NCI-H1694 (cell line): Measurements from ENCODE around the gene C1QTNF5.

Experiments used
- DNase-seq: peaks from one replicate; lab custom pipeline; 2025; lab: John Stamatoyannopoulos, UW

C1QTNF5 gene

DNA sequence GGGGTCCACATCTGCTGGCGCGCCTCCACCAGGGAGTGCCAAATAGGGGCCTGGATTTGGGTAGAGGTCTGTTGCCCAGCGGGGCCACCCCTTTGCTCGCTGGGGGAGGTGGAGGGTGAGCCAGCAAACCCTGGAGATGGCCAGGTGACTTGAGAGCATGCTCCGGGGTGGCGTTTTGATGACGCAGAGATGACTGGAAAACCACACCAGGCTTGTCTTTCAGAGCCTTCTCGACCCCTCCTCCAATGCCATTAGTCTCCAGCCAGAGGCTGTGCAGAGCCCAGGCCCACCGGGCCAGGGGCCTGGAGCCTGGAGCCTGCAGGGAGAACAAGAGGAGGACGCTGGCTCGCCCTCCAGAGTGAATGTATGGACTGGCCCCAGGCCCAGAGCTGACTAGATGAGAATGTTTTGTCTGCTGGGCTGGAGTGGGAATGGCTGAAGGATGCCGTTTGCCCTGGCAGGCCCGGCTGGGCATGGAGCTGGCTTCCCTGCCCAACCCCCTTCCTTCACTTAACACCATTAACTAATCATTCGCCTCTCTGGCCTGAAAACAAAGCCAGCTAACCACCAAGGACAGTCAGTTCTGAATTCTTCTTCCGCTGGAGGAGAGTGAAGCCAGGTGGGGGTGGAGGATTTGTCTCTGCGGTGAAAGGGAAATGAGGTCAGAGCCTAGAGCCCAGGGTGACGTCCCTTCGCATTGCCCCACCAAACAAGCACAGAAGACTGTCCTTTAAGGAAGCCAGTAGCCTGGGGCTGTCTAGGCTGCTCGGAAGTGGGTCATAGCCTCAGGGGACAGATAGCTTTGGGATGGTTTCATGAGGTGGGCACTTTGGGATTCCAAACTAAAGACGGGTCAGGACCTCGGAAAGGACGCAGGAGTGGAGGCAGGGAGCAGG is 22.2 kb downstream of the C1QTNF5 start:
- no peak for DNase-seq

- no peak for DNase-seq
Measured at GRCh38 chr11:119317592-119318239, 23.0 kb downstream of the C1QTNF5 start.

DNA sequence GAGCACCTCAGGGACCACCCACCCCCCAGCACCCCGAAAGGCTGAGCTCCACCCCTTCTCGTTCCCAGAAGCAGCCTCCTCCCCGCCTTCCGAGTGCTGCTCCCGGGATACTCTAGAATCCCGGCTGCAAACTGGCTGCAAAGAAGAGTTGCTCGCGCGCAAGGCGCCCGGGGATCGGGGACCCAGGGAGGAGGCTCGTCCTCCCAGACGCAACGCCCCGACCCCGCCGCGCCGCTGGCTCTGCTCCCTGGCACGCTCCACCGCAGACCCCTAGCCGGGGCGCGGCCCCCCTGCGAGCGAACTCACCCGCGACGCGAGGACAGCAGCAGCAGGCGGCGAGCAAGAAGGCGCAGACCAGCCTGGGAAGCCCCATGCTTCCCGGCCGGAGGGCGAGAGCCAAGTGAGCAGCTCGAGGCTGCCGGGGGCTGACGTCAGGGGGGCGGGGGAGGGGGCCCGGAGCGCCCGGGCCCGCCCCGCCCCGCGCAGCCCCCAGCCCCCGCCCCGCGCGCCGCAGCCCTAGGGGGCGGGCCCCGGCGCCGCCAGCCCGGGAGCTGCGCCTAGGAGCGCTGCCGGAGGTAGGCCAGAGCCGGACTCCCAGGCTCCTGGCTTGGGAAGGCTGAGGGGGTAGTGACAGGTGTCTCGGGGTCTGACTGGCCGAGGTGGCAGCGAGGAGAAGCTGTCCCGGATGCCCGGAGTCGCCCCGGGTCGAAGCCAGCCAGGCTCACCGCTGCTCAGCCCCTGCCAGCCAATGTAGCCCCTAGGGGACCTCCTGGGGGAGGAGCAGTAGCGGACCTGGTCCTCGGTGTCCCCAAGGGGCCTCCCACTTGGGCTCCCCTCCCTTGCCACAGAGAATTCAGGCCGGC is 23.7 kb downstream of the C1QTNF5 start, which contains the start of gene MCAM:
MCAM (minus strand) TSS at position 402 of the 863 bp plus-strand sequence; CDS start at position 373, 29 bp downstream.
- no peak for DNase-seq

DNA sequence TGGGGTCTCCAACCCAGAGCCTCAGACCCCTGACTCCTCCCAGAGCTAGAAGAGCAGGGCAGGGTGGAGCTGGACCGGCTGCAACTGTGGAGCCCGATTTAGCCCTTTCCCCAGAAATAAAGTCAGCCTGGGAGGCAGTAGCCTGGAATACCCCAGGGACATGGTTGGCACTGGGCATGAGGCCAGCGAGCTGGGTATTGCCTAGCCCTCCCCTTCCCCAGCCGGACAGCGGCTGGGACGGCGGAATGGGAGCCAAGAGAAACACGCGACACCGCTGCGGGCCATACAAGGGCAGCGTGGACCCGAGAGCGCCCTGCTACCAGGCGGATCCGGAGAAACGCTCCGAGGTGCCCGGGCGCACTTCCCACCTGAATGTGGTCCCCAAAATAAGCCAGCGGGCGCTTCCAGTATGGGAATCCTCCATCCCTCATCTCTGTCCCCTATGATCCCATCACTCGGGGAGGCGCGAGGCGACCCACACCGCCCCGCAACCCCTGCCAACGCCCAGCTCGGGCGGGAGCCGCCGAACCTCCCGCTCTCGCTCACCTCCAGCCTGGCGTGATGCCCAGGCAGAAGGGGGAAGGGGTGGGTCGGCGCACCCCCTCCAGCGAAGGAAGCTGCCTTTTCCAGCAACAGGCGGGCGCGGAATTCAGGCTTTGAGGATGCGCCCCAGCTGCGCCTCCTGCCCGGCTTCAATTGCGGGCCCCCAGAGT is 24.5 kb downstream of the C1QTNF5 start:
- DNase-seq, result no peak

GRCh38 chr11:119315131-119316015 is 25.3 kb downstream of the C1QTNF5 start:
- no peak for DNase-seq

DNA sequence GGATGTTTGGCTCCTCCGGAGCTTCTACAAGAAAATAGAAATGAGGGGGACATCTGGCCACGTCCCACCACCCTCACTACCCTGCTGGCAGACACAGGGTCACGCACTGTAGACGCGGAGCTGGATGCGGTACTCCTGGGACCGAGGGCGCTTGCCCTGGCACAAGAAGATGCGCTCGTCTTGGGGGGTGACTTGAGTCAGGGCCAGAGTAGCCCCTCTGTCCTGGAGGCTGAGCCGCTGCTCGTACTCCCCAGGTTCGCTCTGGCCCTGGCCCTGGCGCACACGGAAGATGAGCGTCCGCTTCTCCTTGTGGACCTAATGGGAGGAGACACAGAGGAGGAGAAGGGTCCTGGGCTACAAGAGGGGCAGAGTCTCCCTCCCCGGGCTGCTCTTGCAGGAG is 26.0 kb downstream of the C1QTNF5 start:
- DNase-seq, result no peak

GRCh38 chr11:119310682-119311052 is 30.0 kb downstream of the C1QTNF5 start:
- no peak for DNase-seq

- no peak for DNase-seq
Measured at GRCh38 chr11:119309953-119310681, 30.6 kb downstream of the C1QTNF5 start.

DNA sequence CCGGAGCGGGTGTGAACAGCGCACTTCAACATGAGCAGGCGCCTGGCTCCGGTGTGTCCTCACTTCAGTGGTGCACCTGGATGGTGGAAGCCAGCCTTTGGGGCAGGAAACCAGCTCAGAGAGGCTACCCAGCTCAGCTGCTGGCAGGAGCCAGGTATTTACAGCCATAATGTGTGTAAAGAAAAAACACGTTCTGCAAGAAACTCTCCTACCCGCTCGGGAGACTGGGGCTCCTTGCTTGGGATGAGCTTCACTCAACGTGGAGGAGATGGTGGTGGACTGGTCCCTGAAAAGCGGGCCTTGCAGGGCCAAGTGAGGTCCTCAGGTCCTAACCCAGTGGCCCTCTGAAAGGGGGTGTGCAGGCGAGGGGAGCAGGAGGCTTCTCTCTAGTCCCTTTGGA is 31.3 kb downstream of the C1QTNF5 start:
- DNase-seq, result no peak

DNA sequence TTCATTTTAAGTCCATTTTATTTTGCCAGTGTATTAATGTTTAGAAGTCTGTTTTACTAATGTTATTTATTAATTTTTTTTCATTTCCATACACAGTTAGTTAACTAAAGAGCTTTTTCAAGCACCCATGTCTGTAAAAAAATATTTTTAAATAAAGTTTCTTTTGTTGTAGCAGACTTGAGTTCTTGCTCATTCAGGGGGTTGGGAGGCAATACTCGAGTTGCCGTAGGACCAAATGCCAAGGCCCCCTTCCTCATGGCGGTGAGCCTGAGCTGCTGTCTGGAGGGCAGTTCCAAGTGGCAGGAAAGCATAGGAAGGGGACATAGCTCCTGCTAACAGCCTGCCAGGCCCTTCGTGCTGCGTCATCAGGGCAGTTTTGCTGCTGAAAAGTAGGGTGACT is 32.7 kb downstream of the C1QTNF5 start:
- no peak for DNase-seq

- DNase-seq, result no peak
Measured at GRCh38 chr11:119307219-119307618, 33.5 kb downstream of the C1QTNF5 start.

- DNase-seq, result no peak
Measured at GRCh38 chr11:119306373-119306890, 34.3 kb downstream of the C1QTNF5 start.

- no peak for DNase-seq
Measured at GRCh38 chr11:119305556-119306372, 34.9 kb downstream of the C1QTNF5 start.

GRCh38 chr11:119303227-119303718 is 37.4 kb downstream of the C1QTNF5 start:
- no peak for DNase-seq

DNA sequence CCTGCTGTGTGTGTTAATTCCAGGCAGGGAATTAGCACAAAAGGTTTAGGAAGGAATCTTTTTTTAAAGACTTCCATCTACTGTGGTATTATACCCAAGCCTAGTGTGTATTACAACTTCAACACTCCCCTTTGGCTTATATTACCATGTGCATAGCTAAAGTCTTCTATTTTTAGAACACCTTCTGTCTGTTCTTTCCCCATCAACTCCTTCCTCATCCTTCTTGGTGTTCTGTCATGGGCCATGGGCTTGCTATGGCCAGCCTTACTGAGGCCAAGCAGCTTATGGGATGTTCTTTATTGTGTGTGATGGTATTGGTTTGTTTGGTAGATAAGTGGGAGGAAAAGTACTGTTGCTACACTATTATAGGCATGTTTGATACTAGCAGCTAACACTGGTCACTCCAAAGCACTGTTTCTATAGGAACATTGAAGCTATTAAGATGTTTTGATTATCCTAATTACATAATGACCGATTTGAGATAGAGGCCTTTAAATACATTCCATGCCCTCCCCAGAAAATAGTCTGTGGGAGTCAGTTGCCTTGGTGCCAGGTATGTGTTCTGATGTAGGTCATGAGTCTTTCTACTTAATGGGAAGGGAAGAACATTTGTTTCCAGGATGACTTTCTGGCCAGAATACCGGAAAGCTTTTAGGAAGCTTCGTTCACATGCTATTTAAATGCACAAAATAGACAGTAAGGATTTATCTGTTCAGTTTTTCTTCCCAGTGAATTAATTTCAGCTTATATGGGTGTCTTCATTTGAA is 40.3 kb downstream of the C1QTNF5 start:
- no peak for DNase-seq

- DNase-seq, result no peak
Measured at GRCh38 chr11:119299416-119299815, 41.3 kb downstream of the C1QTNF5 start.

- no peak for DNase-seq
Measured at GRCh38 chr11:119298726-119299125, 42.0 kb downstream of the C1QTNF5 start.

- DNase-seq, result no peak
Measured at GRCh38 chr11:119297938-119298337, 42.7 kb downstream of the C1QTNF5 start.
